Stimulated activated CD8-positive, alpha-beta memory T cell treated with anti-CD3 and anti-CD28 coated beads, Interleukin-7, amount 100 ng/mL, for 4 hours (primary cell): ENCODE results near the gene TUBGCP3.

Experiments
- DNase-seq, 2 donors: peaks; one replicate each; pipeline ENCODE4 v3.0.0-alpha.2; 2020; ENCODE audit warnings: low read depth in 2 of 2

Gene TUBGCP3

GRCh38 chr13:112453874-112454647, 133.9 kb downstream of the TUBGCP3 start:
- no peak for DNase-seq

GRCh38 chr13:112453207-112453829, 134.6 kb downstream of the TUBGCP3 start:
- no peak for DNase-seq

GRCh38 chr13:112452380-112453206, 135.4 kb downstream of the TUBGCP3 start:
- DNase-seq: no peak

- DNase-seq: no peak
Observed at GRCh38 chr13:112451512-112452379, 136.2 kb downstream of the TUBGCP3 start.

- no peak for DNase-seq
Observed at GRCh38 chr13:112450904-112451240, 137.1 kb downstream of the TUBGCP3 start.

GRCh38 chr13:112450118-112450903, 137.6 kb downstream of the TUBGCP3 start:
- no peak for DNase-seq

- no peak for DNase-seq
Observed at GRCh38 chr13:112449545-112449930, 138.4 kb downstream of the TUBGCP3 start.

GRCh38 chr13:112448621-112449544, 139.1 kb downstream of the TUBGCP3 start:
- no peak for DNase-seq

GRCh38 chr13:112447761-112448603, 140.0 kb downstream of the TUBGCP3 start:
- no peak for DNase-seq

GRCh38 chr13:112447306-112447705, 140.6 kb downstream of the TUBGCP3 start:
- DNase-seq: no peak

GRCh38 chr13:112446867-112447266, 141.1 kb downstream of the TUBGCP3 start:
- DNase-seq: no peak

GRCh38 chr13:112446347-112446861, 141.5 kb downstream of the TUBGCP3 start:
- DNase-seq: no peak

- no peak for DNase-seq
Observed at GRCh38 chr13:112445411-112446271, 142.3 kb downstream of the TUBGCP3 start.

- no peak for DNase-seq
Observed at GRCh38 chr13:112444416-112445399, 143.2 kb downstream of the TUBGCP3 start.

GRCh38 chr13:112443995-112444311, 144.0 kb downstream of the TUBGCP3 start:
- no peak for DNase-seq

GRCh38 chr13:112443191-112443994, 144.6 kb downstream of the TUBGCP3 start:
- DNase-seq: no peak
